Activated naive CD8-positive, alpha-beta T cell (primary cell): ENCODE data around the gene XIRP1.

Experiments
- H3K27ac Mint-ChIP-seq: one replicate; pipeline ENCODE4 v1.8.0; 2021; ENCODE audit warnings: mixed read lengths
- H3K27me3 Mint-ChIP-seq: one replicate; pipeline ENCODE4 v1.8.0; 2021; ENCODE audit warnings: mixed read lengths
- H3K36me3 Mint-ChIP-seq: one replicate; pipeline ENCODE4 v1.8.0; 2021; ENCODE audit warnings: mixed read lengths
- H3K4me1 Mint-ChIP-seq: one replicate; pipeline ENCODE4 v1.8.0; 2021; ENCODE audit warnings: low read depth, mixed read lengths
- H3K4me3 Mint-ChIP-seq: one replicate; pipeline ENCODE4 v1.8.0; 2021; ENCODE audit warnings: mild to moderate bottlenecking, mixed read lengths
- H3K9me3 Mint-ChIP-seq: one replicate; pipeline ENCODE4 v1.8.0; 2021; ENCODE audit warnings: low read depth, mixed read lengths

The XIRP1 gene

GRCh38 chr3:39216176-39216790, 23.9 kb upstream of the XIRP1 start:
- no peak overlapping the region for H3K27ac Mint-ChIP-seq
- H3K4me1 Mint-ChIP-seq, result no peaks in the 10 kb centered on the region

GRCh38 chr3:39213613-39214012, 21.2 kb upstream of the XIRP1 start:
- no peaks in the 10 kb centered on the region for H3K27me3 Mint-ChIP-seq
- H3K27ac Mint-ChIP-seq, result no peak overlapping the region
- H3K4me1 Mint-ChIP-seq, result peaks cover 2% of the 10 kb centered on the region
- no peaks in the 10 kb centered on the region for H3K9me3 Mint-ChIP-seq
- no peaks in the 10 kb centered on the region for H3K36me3 Mint-ChIP-seq
- no peak overlapping the region for H3K4me3 Mint-ChIP-seq

More at GRCh38 chr3:39216176-39216790, 23.9 kb upstream of the XIRP1 start:
- Mint-ChIP-seq H3K27me3 (no peaks in the 10 kb centered on the region), H3K9me3 (no peaks in the 10 kb centered on the region), H3K4me3 (no peak overlapping the region), H3K36me3 (no peaks in the 10 kb centered on the region)

DNA sequence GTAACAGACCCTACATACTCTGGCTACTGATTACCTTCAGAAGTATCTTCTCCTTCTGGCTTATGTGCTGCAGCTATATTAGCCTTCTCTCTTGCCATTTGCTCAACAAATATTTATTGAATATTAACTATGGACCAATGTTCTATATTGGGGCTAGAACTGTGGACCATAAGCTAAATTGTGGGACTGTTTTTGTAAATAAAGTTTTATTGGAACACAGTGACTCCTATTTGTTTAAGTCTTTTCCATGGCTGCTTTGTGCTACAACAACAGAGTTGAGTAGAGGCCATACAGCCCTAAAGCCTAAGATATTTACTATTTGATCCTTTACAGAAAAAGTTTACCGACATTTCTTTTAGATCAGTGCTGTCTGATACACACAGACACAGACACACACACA, 20.3 kb upstream of the XIRP1 start:
- Mint-ChIP-seq H3K4me3 (no peak overlapping the region), H3K4me1 (peaks cover 6% of the 10 kb centered on the region), H3K36me3 (no peaks in the 10 kb centered on the region), H3K27ac (no peak overlapping the region), H3K9me3 (no peaks in the 10 kb centered on the region), H3K27me3 (no peaks in the 10 kb centered on the region)

GRCh38 chr3:39211332-39212130, 19.1 kb upstream of the XIRP1 start:
- no peaks in the 10 kb centered on the region for H3K9me3 Mint-ChIP-seq
- no peaks in the 10 kb centered on the region for H3K27me3 Mint-ChIP-seq
- no peaks in the 10 kb centered on the region for H3K36me3 Mint-ChIP-seq
- H3K4me1 Mint-ChIP-seq, result peaks cover 6% of the 10 kb centered on the region
- H3K4me3 Mint-ChIP-seq, result no peak overlapping the region
- no peak overlapping the region for H3K27ac Mint-ChIP-seq

DNA sequence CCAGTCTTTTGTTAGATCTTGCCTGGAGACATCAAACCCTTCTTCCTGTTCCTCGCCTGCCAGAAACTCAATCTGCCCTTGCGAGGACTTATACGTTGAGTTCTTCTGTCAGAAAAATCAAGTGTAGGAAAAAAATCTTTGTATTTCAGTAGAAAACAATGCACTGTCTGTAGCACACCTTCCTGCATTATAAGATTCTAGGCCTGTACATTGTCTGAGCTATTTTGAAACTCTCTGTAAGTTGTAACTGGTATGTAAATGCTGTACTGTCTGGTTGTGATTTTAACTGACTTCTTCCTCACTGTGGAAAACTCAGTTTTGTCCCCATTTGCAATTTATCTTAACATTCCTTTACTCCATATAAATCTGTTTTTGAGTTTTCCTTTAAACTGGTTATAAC, 17.7 kb upstream of the XIRP1 start:
- Mint-ChIP-seq H3K36me3 (no peaks in the 10 kb centered on the region), H3K27me3 (no peaks in the 10 kb centered on the region), H3K27ac (no peak overlapping the region), H3K4me1 (peaks cover 6% of the 10 kb centered on the region), H3K9me3 (no peaks in the 10 kb centered on the region), H3K4me3 (no peak overlapping the region)

DNA sequence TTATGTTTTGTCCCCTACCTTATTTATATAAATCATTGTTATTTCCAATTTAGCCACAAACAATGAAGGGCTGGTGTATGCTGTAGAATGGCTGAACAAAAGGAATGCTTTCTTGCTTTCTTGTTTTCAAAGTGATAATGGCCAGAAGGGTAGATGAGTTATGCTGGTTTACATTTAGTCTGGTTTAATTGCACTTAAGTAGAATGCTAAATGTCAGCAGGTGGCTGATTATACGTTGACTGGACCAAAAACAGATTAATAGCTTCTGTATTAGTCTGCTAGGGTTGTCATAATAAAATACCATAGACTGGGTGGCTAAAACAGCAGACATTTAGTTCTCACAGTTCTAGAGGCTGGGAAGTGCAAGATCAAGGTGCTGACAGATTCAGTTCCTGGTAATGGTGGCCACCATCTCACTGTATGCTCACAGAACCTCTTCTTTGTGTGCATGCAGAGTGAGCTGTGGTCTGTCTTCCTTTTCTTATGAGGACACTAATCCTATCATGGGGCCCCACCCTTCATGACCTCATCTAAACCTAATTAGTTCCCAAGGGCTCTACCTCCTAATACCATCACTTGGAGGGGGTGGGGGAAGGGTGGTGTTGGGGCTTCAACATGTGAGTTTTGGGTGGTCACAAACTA, 17.1 kb upstream of the XIRP1 start:
- no peaks in the 10 kb centered on the region for H3K36me3 Mint-ChIP-seq
- H3K27ac Mint-ChIP-seq, result no peak overlapping the region
- H3K27me3 Mint-ChIP-seq, result no peaks in the 10 kb centered on the region
- H3K9me3 Mint-ChIP-seq, result no peaks in the 10 kb centered on the region
- peaks cover 6% of the 10 kb centered on the region for H3K4me1 Mint-ChIP-seq
- H3K4me3 Mint-ChIP-seq, result no peak overlapping the region

DNA sequence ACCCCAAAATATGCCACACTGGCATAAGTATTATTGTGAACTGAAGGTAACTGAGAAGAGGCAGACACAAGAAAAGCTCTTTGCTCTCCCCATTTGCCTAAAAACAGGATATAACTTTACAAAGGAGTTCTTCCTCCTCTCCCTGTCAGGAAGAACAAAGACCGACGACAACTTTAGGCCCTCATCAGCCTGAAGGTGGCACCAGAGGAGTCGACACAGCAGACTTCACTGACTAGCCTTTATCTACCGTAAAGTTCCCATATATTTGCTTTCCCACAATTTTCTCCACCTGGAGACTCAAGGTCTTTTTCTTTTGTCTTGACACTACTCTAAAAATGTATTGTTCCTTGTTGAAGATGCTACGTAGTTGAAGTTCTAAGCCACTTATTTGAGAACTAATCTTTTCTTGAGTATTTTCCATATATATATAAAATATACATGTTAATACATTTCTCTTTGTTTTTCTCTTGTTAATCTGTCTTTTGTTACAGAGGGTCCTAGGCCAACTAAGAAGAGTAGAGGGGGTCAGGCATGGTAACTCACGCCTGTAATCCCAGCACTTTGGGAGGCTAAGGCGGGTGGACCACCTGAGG, 16.2 kb upstream of the XIRP1 start:
- Mint-ChIP-seq H3K27me3 (no peaks in the 10 kb centered on the region), H3K36me3 (no peaks in the 10 kb centered on the region), H3K27ac (no peak overlapping the region), H3K4me3 (no peak overlapping the region), H3K4me1 (peaks cover 6% of the 10 kb centered on the region), H3K9me3 (no peaks in the 10 kb centered on the region)

DNA sequence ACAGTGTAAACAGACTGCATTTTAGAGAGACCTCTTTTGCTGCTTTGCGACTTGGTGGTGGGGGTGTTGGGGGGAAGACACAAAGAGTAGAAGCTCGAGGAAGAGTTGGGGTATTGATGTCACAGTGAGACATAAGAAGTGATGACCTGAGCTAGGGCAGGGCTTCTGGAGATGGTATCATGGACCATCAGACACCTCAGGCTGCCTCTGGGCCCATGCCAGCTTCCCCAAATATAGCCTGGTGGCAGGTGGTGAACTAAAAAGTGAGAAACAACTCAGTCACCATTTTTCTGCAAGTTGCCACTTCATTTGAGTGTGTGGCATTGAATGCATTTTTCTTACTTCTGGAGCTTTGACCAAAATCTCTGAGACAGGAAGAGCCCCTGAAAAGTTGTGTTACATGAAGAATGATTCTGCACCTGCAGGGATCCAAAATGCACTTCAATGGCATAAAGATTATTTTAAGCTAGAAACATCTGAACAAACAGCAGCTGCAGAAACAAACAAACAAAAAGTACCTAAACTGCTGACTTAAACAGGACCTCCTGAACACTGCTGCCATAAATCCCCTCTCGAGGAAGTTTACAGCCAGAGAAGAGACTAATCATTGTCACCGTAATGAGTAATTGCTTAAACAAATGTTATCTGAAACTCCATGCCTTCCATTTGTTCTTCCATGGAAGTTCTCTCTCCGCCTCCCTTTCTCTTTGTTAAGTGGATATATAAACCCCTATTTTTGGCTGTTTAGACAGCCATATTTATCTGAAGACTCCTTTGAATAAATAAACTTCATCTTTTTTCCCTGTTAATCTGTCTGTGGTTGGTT, 15.2 kb upstream of the XIRP1 start:
- H3K27ac Mint-ChIP-seq, result no peak overlapping the region
- H3K4me3 Mint-ChIP-seq, result no peak overlapping the region
- no peaks in the 10 kb centered on the region for H3K36me3 Mint-ChIP-seq
- H3K4me1 Mint-ChIP-seq, result peaks cover 6% of the 10 kb centered on the region
- no peaks in the 10 kb centered on the region for H3K9me3 Mint-ChIP-seq
- no peaks in the 10 kb centered on the region for H3K27me3 Mint-ChIP-seq

GRCh38 chr3:39205919-39206516, 13.6 kb upstream of the XIRP1 start:
- H3K9me3 Mint-ChIP-seq, result no peaks in the 10 kb centered on the region
- peaks cover 6% of the 10 kb centered on the region for H3K4me1 Mint-ChIP-seq
- H3K36me3 Mint-ChIP-seq, result no peaks in the 10 kb centered on the region
- H3K27me3 Mint-ChIP-seq, result no peaks in the 10 kb centered on the region
- H3K27ac Mint-ChIP-seq, result no peak overlapping the region
- H3K4me3 Mint-ChIP-seq, result no peak overlapping the region

DNA sequence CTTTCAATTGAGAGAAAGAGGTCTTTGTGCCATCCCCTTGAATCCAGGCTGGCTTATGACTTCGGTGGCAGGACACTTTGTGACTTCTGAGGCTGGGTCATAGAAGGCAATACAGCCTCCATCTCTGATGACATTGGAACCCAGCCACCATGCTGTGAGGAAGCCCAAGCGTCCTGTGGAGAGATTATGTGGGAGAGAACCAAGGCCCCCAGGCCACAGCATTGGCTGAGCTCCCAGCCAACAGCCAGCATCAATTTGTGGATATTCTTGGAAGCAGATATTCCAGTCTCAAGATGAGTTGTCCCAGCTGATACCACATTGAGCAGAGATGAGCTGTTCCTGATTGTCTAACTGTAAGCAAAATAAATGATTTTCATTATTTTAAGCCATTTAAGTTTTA, 12.7 kb upstream of the XIRP1 start:
- no peaks in the 10 kb centered on the region for H3K27me3 Mint-ChIP-seq
- no peaks in the 10 kb centered on the region for H3K36me3 Mint-ChIP-seq
- peaks cover 6% of the 10 kb centered on the region for H3K4me1 Mint-ChIP-seq
- H3K4me3 Mint-ChIP-seq, result no peak overlapping the region
- no peaks in the 10 kb centered on the region for H3K9me3 Mint-ChIP-seq
- H3K27ac Mint-ChIP-seq, result no peak overlapping the region

DNA sequence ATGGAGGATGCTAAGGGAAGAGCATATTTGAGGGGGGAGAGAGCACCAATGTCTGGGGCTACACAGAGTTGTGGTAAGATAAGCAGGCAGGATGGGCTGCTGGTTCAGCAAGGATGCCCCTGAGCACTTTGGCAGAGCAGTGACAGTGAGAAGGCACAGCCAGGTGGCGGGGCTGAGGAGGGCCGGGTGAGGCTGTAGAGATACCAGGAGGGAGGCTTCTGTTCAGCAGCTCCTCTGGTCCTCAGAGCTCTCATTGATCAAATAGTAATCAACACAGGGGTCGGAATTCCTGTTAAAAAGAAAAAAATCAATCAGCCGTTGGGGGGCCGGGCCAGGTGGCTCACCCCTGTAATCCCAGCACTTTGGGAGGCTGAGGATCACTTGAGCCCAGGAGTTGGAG, 11.5 kb upstream of the XIRP1 start:
- H3K36me3 Mint-ChIP-seq, result no peaks in the 10 kb centered on the region
- H3K4me1 Mint-ChIP-seq, result peaks cover 5% of the 10 kb centered on the region
- H3K9me3 Mint-ChIP-seq, result no peaks in the 10 kb centered on the region
- peak overlapping the region; percentile 22 for H3K27ac Mint-ChIP-seq
- no peaks in the 10 kb centered on the region for H3K27me3 Mint-ChIP-seq
- no peak overlapping the region for H3K4me3 Mint-ChIP-seq

GRCh38 chr3:39203402-39203801, 11.0 kb upstream of the XIRP1 start:
- Mint-ChIP-seq H3K27me3 (no peaks in the 10 kb centered on the region), H3K9me3 (no peaks in the 10 kb centered on the region), H3K36me3 (no peaks in the 10 kb centered on the region), H3K4me3 (no peak overlapping the region), H3K27ac (no peak overlapping the region), H3K4me1 (peaks cover 2% of the 10 kb centered on the region)

GRCh38 chr3:39202094-39202493, 9.7 kb upstream of the XIRP1 start:
- Mint-ChIP-seq H3K4me3 (no peak overlapping the region), H3K27ac (no peak overlapping the region), H3K4me1 (no peaks in the 10 kb centered on the region), H3K9me3 (no peaks in the 10 kb centered on the region), H3K36me3 (no peaks in the 10 kb centered on the region), H3K27me3 (no peaks in the 10 kb centered on the region)

GRCh38 chr3:39196671-39197356, 4.4 kb upstream of the XIRP1 start:
- no peaks in the 10 kb centered on the region for H3K27me3 Mint-ChIP-seq
- H3K4me3 Mint-ChIP-seq, result no peak overlapping the region
- H3K36me3 Mint-ChIP-seq, result peaks cover 3% of the 10 kb centered on the region
- no peak overlapping the region for H3K27ac Mint-ChIP-seq
- no peaks in the 10 kb centered on the region for H3K9me3 Mint-ChIP-seq
- peaks cover 27% of the 10 kb centered on the region for H3K4me1 Mint-ChIP-seq
